ENCODE measurements around the gene DHPS. TPM values are rescaled to one million over a fixed set of nuclear protein-coding genes. Genes with fewer than 3 reads are reported as not detected.

The DHPS gene
- total RNA-seq, 1 donor from 2014 or later, result 134 TPM

Other genes with a start within 250 kb of the DHPS start
- gene ZNF443, start 240.9 kb downstream of the DHPS start, total RNA-seq, result 4.3 and 4.5 TPM in 2 replicates
- gene ZNF709, start 197.1 kb downstream of the DHPS start, total RNA-seq, result 0.18 and 2.4 TPM in 2 replicates
- gene ZNF564, start 130.4 kb downstream of the DHPS start, total RNA-seq, result 7.4 and 7.6 TPM in 2 replicates
- gene ZNF490, start 71.1 kb downstream of the DHPS start, total RNA-seq, result 7.0 and 9.9 TPM in 2 replicates
- gene ZNF791, start 71.0 kb downstream of the DHPS start, total RNA-seq, result 21.8 and 22.5 TPM in 2 replicates
- 133 and 147 TPM in 2 replicates for gene MAN2B1, start 15.1 kb downstream of the DHPS start, total RNA-seq
- gene WDR83, start 15.1 kb downstream of the DHPS start, total RNA-seq, result 23.1 and 23.7 TPM in 2 replicates
- gene GNG14, start 6.1 kb upstream of the DHPS start, total RNA-seq, result not detected in 2 replicates
- 8.8 and 9.4 TPM in 2 replicates for gene FBXW9, start 14.8 kb upstream of the DHPS start, total RNA-seq
- gene TNPO2, start 42.1 kb upstream of the DHPS start, total RNA-seq, result 109 and 112 TPM in 2 replicates
- gene TRIR, start 52.8 kb upstream of the DHPS start, total RNA-seq, result 204 and 210 TPM in 2 replicates
- gene GET3, start 55.6 kb upstream of the DHPS start, total RNA-seq, result 62.7 and 62.8 TPM in 2 replicates
- gene BEST2, start 69.9 kb upstream of the DHPS start, total RNA-seq, result 0.11 TPM in 1 of 2 replicates, not detected in the other
- gene HOOK2, start 93.7 kb upstream of the DHPS start, total RNA-seq, result 18.3 and 25.1 TPM in 2 replicates
- gene JUNB, start 109.6 kb upstream of the DHPS start, total RNA-seq, result 333 and 351 TPM in 2 replicates
- 274 and 279 TPM in 2 replicates for gene PRDX2, start 119.9 kb upstream of the DHPS start, total RNA-seq
- 28.6 and 29.8 TPM in 2 replicates for gene THSD8, start 120.2 kb upstream of the DHPS start, total RNA-seq
- gene RNASEH2A, start 124.7 kb upstream of the DHPS start, total RNA-seq, result 38.3 and 40.6 TPM in 2 replicates
- gene RTBDN, start 152.7 kb upstream of the DHPS start, total RNA-seq, result not detected in 2 replicates
- 5.2 and 6.5 TPM in 2 replicates for gene MAST1, start 156.6 kb upstream of the DHPS start, total RNA-seq
- 21.9 and 25.6 TPM in 2 replicates for gene DNASE2, start 199.6 kb upstream of the DHPS start, total RNA-seq
- gene KLF1, start 205.3 kb upstream of the DHPS start, total RNA-seq, result 0.62 and 0.97 TPM in 2 replicates
- gene GCDH, start 209.3 kb upstream of the DHPS start, total RNA-seq, result 51.6 and 53.2 TPM in 2 replicates
- gene SYCE2, start 237.4 kb upstream of the DHPS start, total RNA-seq, result 1.9 and 3.2 TPM in 2 replicates

Data from activated T-helper 2 cell treated with anti-CD3 and anti-CD28 coated beads, Interferon-gamma antibody, Interleukin-2, Interleukin-4, amounts not matched to agents 10 μg/mL and 5 μg/mL and 100 μg/mL, durations not matched to agents 14 hours and 24 hours and 36 hours (primary cell).